Activated naive CD4-positive, alpha-beta T cell (primary cell): Measurements from ENCODE around the gene DDN.

ENCODE experiments used
- DNase-seq, 4 experiments: peaks; one replicate each; lab custom pipeline; 2025; lab: John Stamatoyannopoulos, UW

DDN gene

GRCh38 chr12:48981757-48982157, 17.4 kb downstream of the DDN start:
- DNase-seq, result no peak

GRCh38 chr12:48980953-48981756, 18.0 kb downstream of the DDN start:
- peak in 1 of 4 experiments; percentile 67 for DNase-seq

GRCh38 chr12:48980389-48980952, 18.7 kb downstream of the DDN start:
- DNase-seq, result peak in 1 of 4 experiments; percentile 21

GRCh38 chr12:48979602-48980388, 19.4 kb downstream of the DDN start:
- peak in 1 of 4 experiments; percentile 20 for DNase-seq

GRCh38 chr12:48978741-48979601, 20.2 kb downstream of the DDN start:
- DNase-seq, result no peak

- no peak for DNase-seq
Observed at GRCh38 chr12:48978291-48978740, 20.9 kb downstream of the DDN start, which contains the start of gene WNT1. WNT1 (plus strand) TSS chr12:48978322; CDS start chr12:48978651, 329 bp downstream.

- DNase-seq, result peak; percentile 43 to 77 (median 62)
Observed at GRCh38 chr12:48977290-48978281, 21.6 kb downstream of the DDN start.

- peak in 1 of 4 experiments; percentile 26 for DNase-seq
Observed at GRCh38 chr12:48973941-48974673, 25.1 kb downstream of the DDN start.

GRCh38 chr12:48973531-48973930, 25.6 kb downstream of the DDN start:
- DNase-seq, result no peak

- DNase-seq, result no peak
Observed at GRCh38 chr12:48972952-48973483, 26.2 kb downstream of the DDN start.

- DNase-seq, result no peak
Observed at GRCh38 chr12:48972213-48972951, 26.8 kb downstream of the DDN start.

GRCh38 chr12:48970702-48971334, 28.4 kb downstream of the DDN start:
- no peak for DNase-seq

- DNase-seq, result peak in 1 of 4 experiments; percentile 24
Observed at GRCh38 chr12:48969833-48970701, 29.1 kb downstream of the DDN start.

- no peak for DNase-seq
Observed at GRCh38 chr12:48969160-48969771, 29.9 kb downstream of the DDN start.

- DNase-seq, result no peak
Observed at GRCh38 chr12:48968467-48968866, 30.7 kb downstream of the DDN start.

- no peak for DNase-seq
Observed at GRCh38 chr12:48967991-48968390, 31.2 kb downstream of the DDN start.
